ENCODE data around the gene PAFAH2. TPM values are rescaled to one million over a fixed set of nuclear protein-coding genes. Genes with fewer than 3 reads are reported as not detected.

Gene PAFAH2
- total RNA-seq, 1 experiment from 2014 or later, result 8.5 TPM

DNA sequence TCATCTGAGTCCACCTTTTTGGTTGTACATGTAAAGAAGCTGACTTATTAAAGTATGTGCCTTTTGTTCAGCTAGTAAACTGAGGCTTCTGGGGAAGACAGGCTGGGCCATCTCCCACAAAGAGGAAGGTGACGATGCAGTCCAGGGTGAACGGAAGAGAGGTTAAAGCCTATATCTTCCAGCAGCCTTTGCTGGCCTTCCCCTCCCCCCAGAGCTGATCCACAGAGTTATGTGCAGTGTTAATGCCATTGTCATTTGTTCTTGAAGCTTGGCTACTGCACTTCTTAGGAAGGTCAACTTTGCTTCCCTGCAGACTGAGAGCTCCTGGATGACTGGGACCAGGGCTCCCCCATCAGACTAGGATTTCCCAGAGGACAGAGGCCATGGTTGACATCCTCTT lies 45.9 kb upstream of the PAFAH2 start:
- H3K4me3 ChIP-seq (ENCODE audit: low read depth in 2 of 2, low read length in 2 of 2), result no peak overlapping the region
- no peaks in the 10 kb centered on the region for H3K36me3 ChIP-seq (ENCODE audit: control insufficient read depth, insufficient read depth, low read length)
- intact Hi-C loops (cut with micrococcal nuclease; ENCODE audit: unreplicated experiment), result no loop called here
- TF ChIP-seq SIN3A (IDR thresholded peaks at IDR 0.05; ENCODE audit: borderline replicate concordance, insufficient read depth, low read depth, low read length) (no peak), TCF7L2 (IDR thresholded peaks at IDR 0.05; ENCODE audit: low read depth, low read length) (no peak), POLR2AphosphoS5 (IDR thresholded peaks at IDR 0.05; ENCODE audit: low read depth, low read length) (no peak)
- TF ChIP-seq, protein P1, sequence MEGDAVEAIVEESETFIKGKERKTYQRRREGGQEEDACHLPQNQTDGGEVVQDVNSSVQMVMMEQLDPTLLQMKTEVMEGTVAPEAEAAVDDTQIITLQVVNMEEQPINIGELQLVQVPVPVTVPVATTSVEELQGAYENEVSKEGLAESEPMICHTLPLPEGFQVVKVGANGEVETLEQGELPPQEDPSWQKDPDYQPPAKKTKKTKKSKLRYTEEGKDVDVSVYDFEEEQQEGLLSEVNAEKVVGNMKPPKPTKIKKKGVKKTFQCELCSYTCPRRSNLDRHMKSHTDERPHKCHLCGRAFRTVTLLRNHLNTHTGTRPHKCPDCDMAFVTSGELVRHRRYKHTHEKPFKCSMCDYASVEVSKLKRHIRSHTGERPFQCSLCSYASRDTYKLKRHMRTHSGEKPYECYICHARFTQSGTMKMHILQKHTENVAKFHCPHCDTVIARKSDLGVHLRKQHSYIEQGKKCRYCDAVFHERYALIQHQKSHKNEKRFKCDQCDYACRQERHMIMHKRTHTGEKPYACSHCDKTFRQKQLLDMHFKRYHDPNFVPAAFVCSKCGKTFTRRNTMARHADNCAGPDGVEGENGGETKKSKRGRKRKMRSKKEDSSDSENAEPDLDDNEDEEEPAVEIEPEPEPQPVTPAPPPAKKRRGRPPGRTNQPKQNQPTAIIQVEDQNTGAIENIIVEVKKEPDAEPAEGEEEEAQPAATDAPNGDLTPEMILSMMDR (IDR thresholded peaks at IDR 0.05), result no peak
- TF ChIP-seq, protein P2, sequence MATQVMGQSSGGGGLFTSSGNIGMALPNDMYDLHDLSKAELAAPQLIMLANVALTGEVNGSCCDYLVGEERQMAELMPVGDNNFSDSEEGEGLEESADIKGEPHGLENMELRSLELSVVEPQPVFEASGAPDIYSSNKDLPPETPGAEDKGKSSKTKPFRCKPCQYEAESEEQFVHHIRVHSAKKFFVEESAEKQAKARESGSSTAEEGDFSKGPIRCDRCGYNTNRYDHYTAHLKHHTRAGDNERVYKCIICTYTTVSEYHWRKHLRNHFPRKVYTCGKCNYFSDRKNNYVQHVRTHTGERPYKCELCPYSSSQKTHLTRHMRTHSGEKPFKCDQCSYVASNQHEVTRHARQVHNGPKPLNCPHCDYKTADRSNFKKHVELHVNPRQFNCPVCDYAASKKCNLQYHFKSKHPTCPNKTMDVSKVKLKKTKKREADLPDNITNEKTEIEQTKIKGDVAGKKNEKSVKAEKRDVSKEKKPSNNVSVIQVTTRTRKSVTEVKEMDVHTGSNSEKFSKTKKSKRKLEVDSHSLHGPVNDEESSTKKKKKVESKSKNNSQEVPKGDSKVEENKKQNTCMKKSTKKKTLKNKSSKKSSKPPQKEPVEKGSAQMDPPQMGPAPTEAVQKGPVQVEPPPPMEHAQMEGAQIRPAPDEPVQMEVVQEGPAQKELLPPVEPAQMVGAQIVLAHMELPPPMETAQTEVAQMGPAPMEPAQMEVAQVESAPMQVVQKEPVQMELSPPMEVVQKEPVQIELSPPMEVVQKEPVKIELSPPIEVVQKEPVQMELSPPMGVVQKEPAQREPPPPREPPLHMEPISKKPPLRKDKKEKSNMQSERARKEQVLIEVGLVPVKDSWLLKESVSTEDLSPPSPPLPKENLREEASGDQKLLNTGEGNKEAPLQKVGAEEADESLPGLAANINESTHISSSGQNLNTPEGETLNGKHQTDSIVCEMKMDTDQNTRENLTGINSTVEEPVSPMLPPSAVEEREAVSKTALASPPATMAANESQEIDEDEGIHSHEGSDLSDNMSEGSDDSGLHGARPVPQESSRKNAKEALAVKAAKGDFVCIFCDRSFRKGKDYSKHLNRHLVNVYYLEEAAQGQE (IDR thresholded peaks at IDR 0.05; ENCODE audit: insufficient read depth in 1 of 2, low read depth in 2 of 2, low read length in 1 of 2), result no peak
- BruUV-seq (replicated peaks), result no TSS peak
- no peaks in the 10 kb centered on the region for H3K9me3 ChIP-seq (ENCODE audit: control insufficient read depth, insufficient read depth, low read depth, low read length)
- H3K4me1 ChIP-seq (ENCODE audit: control insufficient read depth, insufficient read depth, low read length), result no peaks in the 10 kb centered on the region; the same call in 1 of the 2 replicates
- POLR2A ChIA-PET, result interaction anchor here (0.6 to 0.7 kb wide), 3 partner anchors 10 to 197 kb away, joined by 3 to 4 read pairs (median 3); no protein-coding TSS in a partner anchor
- CTCF ChIA-PET, result interaction anchor here (0.6 kb wide), 1 partner anchor 62 kb away, joined by 6 read pairs; no protein-coding TSS in a partner anchor
- DNase-seq (ENCODE audit: low read depth, low spot score) (no peak), ATAC-seq (no peak)
- in situ Hi-C loops (cut with HindIII; ENCODE audit: low pct_unique_long_range_greater_than_20kb, low sequenced_read_pairs), result no loop called here
- no peak overlapping the region for H3K27ac ChIP-seq (ENCODE audit: low read length)
- H3K27me3 ChIP-seq (ENCODE audit: control insufficient read depth, insufficient read depth, low read length), result peaks cover 15% of the 10 kb centered on the region

DNA sequence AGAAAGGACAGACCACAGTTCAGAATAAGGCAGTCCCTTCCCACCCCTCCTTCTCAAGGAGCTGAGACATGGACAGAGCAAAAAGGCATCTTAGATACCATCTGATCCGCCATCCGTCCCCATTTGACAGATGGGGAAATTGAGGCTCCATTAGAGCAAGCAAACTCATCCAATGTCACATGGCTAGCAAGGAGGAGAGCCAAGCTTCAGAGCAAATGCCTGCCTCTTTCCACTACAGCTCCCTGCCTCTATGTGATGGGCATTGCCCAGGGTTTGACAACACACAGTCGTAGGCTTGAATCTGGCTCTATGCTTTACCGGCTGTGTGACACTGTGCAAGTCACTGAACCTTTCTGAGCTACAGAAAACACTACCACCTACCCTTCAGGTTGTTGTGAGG lies 44.1 kb upstream of the PAFAH2 start:
- in situ Hi-C loops (cut with HindIII; ENCODE audit: low pct_unique_long_range_greater_than_20kb, low sequenced_read_pairs), result no loop called here
- ChIA-PET CTCF (interaction anchor here (0.7 kb wide), 1 partner anchor 230 kb away, joined by 3 read pairs; no protein-coding TSS in a partner anchor), POLR2A (no interaction called here)

More for the DNA sequence above, 44.1 kb upstream of the PAFAH2 start:
- TF ChIP-seq TCF7L2 (IDR thresholded peaks at IDR 0.05; ENCODE audit: low read depth, low read length), result no peak
- TF ChIP-seq, protein P1 (IDR thresholded peaks at IDR 0.05), result no peak
- TF ChIP-seq, protein P2 (IDR thresholded peaks at IDR 0.05; ENCODE audit: insufficient read depth in 1 of 2, low read depth in 2 of 2, low read length in 1 of 2), result no peak
- no peak for TF ChIP-seq POLR2AphosphoS5 (IDR thresholded peaks at IDR 0.05; ENCODE audit: low read depth, low read length)
- TF ChIP-seq SIN3A (IDR thresholded peaks at IDR 0.05; ENCODE audit: borderline replicate concordance, insufficient read depth, low read depth, low read length), result no peak
- Histone ChIP-seq H3K36me3 (ENCODE audit: control insufficient read depth, insufficient read depth, low read length) (no peaks in the 10 kb centered on the region), H3K27me3 (ENCODE audit: control insufficient read depth, insufficient read depth, low read length) (peaks cover 5% of the 10 kb centered on the region), H3K9me3 (ENCODE audit: control insufficient read depth, insufficient read depth, low read depth, low read length) (no peaks in the 10 kb centered on the region), H3K4me1 (ENCODE audit: control insufficient read depth, insufficient read depth, low read length) (peaks cover 5% of the 10 kb centered on the region; the same call in 1 of the 2 replicates), H3K4me3 (ENCODE audit: low read depth in 2 of 2, low read length in 2 of 2) (no peak overlapping the region), H3K27ac (ENCODE audit: low read length) (no peak overlapping the region)
- no TSS peak for BruUV-seq (replicated peaks)
- no peak for DNase-seq (ENCODE audit: low read depth, low spot score)
- ATAC-seq, result no peak
- intact Hi-C loops (cut with micrococcal nuclease; ENCODE audit: unreplicated experiment), result no loop called here

All from Panc1 (cell line).